Measurements from ENCODE around the gene C9. TPM values are rescaled to one million over a fixed set of nuclear protein-coding genes. Genes with fewer than 3 reads are reported as not detected.
A peak's percentile ranks its signal among the peaks of the same experiment; 100 is the strongest.

C9 gene
- total RNA-seq, 4 donors from 2014 or later: not detected

DNA sequence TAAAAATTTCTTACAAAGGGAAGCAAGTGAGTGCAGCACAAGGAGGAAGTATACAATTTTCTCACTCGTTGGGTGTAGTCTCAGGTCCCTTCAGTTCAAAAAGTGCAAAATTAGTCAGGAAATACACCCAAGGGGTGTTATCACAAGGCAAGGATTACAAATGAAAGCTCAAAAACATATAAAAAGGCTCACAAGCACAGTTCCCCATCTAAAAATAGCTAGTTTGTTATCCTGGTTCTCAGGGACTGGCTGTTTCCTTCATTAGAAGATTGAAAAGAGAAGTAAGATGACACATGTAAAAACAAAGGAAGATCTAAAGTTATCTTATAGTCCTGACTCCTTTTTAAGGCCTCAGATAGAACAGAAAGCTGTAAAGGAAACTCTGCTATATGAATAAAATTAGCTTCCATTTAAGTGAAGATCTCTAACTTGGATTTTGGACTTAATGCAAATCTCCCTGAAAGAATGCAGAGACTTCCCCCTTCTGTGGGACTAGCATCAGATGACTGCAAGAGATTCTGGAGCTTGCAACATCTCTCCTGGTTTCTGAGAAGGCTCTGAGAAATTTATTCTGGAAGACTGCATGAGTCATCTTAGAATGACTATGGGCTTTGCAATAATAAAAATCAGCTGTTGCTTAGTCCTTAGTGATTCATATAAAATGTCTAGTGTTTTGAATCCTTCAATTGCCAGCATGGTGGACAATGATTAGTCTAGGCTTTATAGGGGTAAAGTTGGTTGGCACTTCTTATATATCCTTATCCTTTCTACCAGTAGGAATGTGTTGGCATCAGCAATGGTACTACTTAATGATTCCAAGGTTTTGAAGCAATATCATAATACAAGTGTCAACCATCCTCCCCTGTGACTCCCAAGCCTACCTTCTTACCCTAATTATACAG lies 35.1 kb upstream of the C9 start:
- intact Hi-C loops (cut with DNase I; ENCODE audit: low total_unique reads): no loop called here
- H3K27me3 ChIP-seq: no peaks in the 10 kb centered on the region
- TF ChIP-seq, protein P1, sequence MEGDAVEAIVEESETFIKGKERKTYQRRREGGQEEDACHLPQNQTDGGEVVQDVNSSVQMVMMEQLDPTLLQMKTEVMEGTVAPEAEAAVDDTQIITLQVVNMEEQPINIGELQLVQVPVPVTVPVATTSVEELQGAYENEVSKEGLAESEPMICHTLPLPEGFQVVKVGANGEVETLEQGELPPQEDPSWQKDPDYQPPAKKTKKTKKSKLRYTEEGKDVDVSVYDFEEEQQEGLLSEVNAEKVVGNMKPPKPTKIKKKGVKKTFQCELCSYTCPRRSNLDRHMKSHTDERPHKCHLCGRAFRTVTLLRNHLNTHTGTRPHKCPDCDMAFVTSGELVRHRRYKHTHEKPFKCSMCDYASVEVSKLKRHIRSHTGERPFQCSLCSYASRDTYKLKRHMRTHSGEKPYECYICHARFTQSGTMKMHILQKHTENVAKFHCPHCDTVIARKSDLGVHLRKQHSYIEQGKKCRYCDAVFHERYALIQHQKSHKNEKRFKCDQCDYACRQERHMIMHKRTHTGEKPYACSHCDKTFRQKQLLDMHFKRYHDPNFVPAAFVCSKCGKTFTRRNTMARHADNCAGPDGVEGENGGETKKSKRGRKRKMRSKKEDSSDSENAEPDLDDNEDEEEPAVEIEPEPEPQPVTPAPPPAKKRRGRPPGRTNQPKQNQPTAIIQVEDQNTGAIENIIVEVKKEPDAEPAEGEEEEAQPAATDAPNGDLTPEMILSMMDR (IDR thresholded peaks at IDR 0.05): no peak
- no peak for TF ChIP-seq POLR2A (IDR thresholded peaks at IDR 0.05)
- H3K9me3 ChIP-seq: no peaks in the 10 kb centered on the region
- H3K27ac ChIP-seq: peak overlapping the region; percentile 88 to 94
- H3K4me1 ChIP-seq: peaks cover 5 to 18% of the 10 kb centered on the region in 2 donors
- no peak overlapping the region for H3K4me3 ChIP-seq
- DNase-seq: peak in 1 of 2 donors; percentile 71
- H3K36me3 ChIP-seq: no peaks in the 10 kb centered on the region

- Histone ChIP-seq H3K27ac (peak overlapping the region in 1 of 2 donors; percentile 94), H3K4me1 (peaks cover 5 to 18% of the 10 kb centered on the region in 2 donors), H3K36me3 (no peaks in the 10 kb centered on the region), H3K27me3 (no peaks in the 10 kb centered on the region), H3K4me3 (no peak overlapping the region), H3K9me3 (no peaks in the 10 kb centered on the region)
- no peak for TF ChIP-seq POLR2A (IDR thresholded peaks at IDR 0.05)
- TF ChIP-seq, protein P1 (IDR thresholded peaks at IDR 0.05): no peak
- intact Hi-C loops (cut with DNase I; ENCODE audit: low total_unique reads): no loop called here
- DNase-seq: no peak
These were observed 32.5 kb upstream of the C9 start for GRCh38 chr5:39396843-39397242.

DNA sequence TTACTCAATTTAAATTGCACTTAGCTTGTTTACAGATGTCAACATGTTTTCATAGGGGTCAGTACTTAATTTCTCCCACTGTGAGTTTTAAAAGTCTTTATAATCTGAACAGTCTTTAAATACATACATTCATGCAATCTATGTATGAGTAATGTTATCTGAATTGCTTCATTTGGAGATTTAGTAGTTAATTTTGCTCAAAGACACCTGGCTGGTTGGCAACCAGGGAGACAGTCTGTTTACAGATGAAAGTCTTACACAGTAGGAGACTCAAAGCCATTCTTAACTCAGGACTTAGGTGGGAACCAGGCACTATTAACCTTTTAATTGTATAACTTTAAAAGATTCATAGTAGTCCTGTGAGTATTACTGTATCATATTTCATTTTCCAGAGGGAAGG lies 31.2 kb upstream of the C9 start:
- Histone ChIP-seq H3K27ac (peak overlapping the region in 1 of 2 donors; percentile 15), H3K4me1 (peaks cover 5 to 18% of the 10 kb centered on the region in 2 donors)
- intact Hi-C loops (cut with DNase I; ENCODE audit: low total_unique reads): no loop called here

DNA sequence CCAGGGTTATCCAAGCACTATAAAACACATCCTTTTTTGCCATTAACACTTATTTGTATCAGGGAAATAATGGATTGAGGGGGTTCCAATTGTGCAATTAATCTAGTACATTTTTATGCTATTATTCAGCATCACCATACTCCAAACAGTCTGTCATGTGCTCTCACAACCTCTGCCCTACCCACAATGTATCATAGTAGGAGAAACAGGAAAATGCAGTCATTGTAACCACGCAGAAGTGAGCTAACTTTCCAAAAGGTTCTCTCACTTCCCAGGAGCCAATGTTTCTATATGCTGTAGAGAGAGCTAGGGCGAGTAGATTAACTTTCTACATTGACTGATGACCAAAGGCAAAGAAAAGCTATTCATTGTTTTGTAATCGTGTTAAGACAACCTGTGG lies 30.7 kb upstream of the C9 start:
- Histone ChIP-seq H3K4me3 (no peak overlapping the region), H3K36me3 (no peaks in the 10 kb centered on the region), H3K4me1 (peaks cover 5 to 18% of the 10 kb centered on the region in 2 donors), H3K9me3 (no peaks in the 10 kb centered on the region), H3K27me3 (no peaks in the 10 kb centered on the region), H3K27ac (peak overlapping the region in 1 of 2 donors; percentile 15)
- intact Hi-C loops (cut with DNase I; ENCODE audit: low total_unique reads): no loop called here
- TF ChIP-seq POLR2A (IDR thresholded peaks at IDR 0.05): no peak
- TF ChIP-seq, protein P1 (IDR thresholded peaks at IDR 0.05): no peak
- DNase-seq: no peak

More for the DNA sequence above, 31.2 kb upstream of the C9 start:
- no peaks in the 10 kb centered on the region for H3K27me3 ChIP-seq
- no peak for DNase-seq
- no peak overlapping the region for H3K4me3 ChIP-seq
- no peaks in the 10 kb centered on the region for H3K9me3 ChIP-seq
- TF ChIP-seq POLR2A (IDR thresholded peaks at IDR 0.05): no peak
- H3K36me3 ChIP-seq: no peaks in the 10 kb centered on the region

GRCh38 chr5:39390945-39391344 lies 26.6 kb upstream of the C9 start:
- TF ChIP-seq POLR2A (IDR thresholded peaks at IDR 0.05): no peak
- TF ChIP-seq, protein P1 (IDR thresholded peaks at IDR 0.05): no peak
- H3K27me3 ChIP-seq: no peaks in the 10 kb centered on the region
- no peak overlapping the region for H3K4me3 ChIP-seq
- H3K36me3 ChIP-seq: no peaks in the 10 kb centered on the region
- no peak for DNase-seq
- no peaks in the 10 kb centered on the region for H3K9me3 ChIP-seq
- no peak overlapping the region for H3K27ac ChIP-seq
- intact Hi-C loops (cut with DNase I; ENCODE audit: low total_unique reads): no loop called here
- peaks cover 0 to 3% of the 10 kb centered on the region in 2 donors for H3K4me1 ChIP-seq
